GM12878 (cell line): ENCODE results near the gene ABHD17A. TPM values are rescaled to one million over a fixed set of nuclear protein-coding genes. Genes with fewer than 3 reads are reported as not detected.

ENCODE experiments used
- ATAC-seq: fragments of 200-7000 bp; cut with Tn5 transposase; 3 replicates; pipeline ENCODE4 v1.9.1; 2020; ENCODE audit warnings: mild to moderate bottlenecking, moderate library complexity
- BruUV-seq: library from RNA; stranded (reverse); fragments of 400-500 nt; replicated peaks from 2 replicates; lab custom pipeline; 2021; lab: Mats Ljungman, UMichigan
- CTCF ChIA-PET: fragments of 300-600 bp; sonication (Branson Sonifier 250); formaldehyde crosslinking; extraction: SDS; loops from one replicate; lab custom pipeline; 2021; ENCODE audit warnings: inconsistent platforms; lab: Yijun Ruan, JAX
- POLR2A ChIA-PET: fragments of 350-600 bp; formaldehyde crosslinking; extraction: SDS; loops from one replicate; lab custom pipeline; 2021; ENCODE audit warnings: inconsistent platforms; lab: Charles Lee
- RAD21 ChIA-PET: fragments of 300-600 bp; sonication (Branson Sonifier 250); formaldehyde crosslinking; loops from one replicate; lab custom pipeline; 2023; ENCODE audit warnings: antibody characterized with exemption; ENCODE audit not compliant: unreplicated experiment; lab: Charles Lee
- SMC1A ChIA-PET: fragments of 300-600 bp; sonication (Branson Sonifier 250); formaldehyde crosslinking; loops from one replicate; lab custom pipeline; 2023; ENCODE audit not compliant: unreplicated experiment, uncharacterized antibody; lab: Charles Lee
- DNase-seq: peaks from one replicate; pipeline ENCODE4 v3.0.0-alpha.2; 2011; ENCODE audit warnings: low read depth, low spot score
- FAIRE-seq: peaks from 3 replicates; lab custom pipeline; 2011; peaks lifted over from hg19 to GRCh38; lab: Jason Lieb, UNC
- H2AFZ ChIP-seq: 2 replicates; pipeline ENCODE4 v1.6.0; 2011; ENCODE audit warnings: low read depth, low read length, control low read depth; ENCODE audit not compliant: control insufficient read depth
- H3K27ac ChIP-seq: 2 replicates; pipeline ENCODE4 v1.5.1; 2011; ENCODE audit warnings: control low read depth; ENCODE audit not compliant: control insufficient read depth, insufficient read depth
- H3K27me3 ChIP-seq, 2 experiments: replicated peaks in 1 of 2; 2 replicates each; pipeline versions ENCODE4 v1.6.0 to v1.6.1; 2011; ENCODE audit warnings: low read length in 1 of 2; ENCODE audit not compliant: control insufficient read depth in 2 of 2, insufficient read depth in 2 of 2
- H3K36me3 ChIP-seq, 2 experiments: 2 replicates each; pipeline ENCODE4 v1.5.1; 2011; ENCODE audit warnings: low read length in 1 of 2; ENCODE audit not compliant: control insufficient read depth in 2 of 2, insufficient read depth in 2 of 2
- H3K4me1 ChIP-seq: 2 replicates; pipeline ENCODE4 v1.6.1; 2011; ENCODE audit warnings: mild to moderate bottlenecking, low read length, moderate library complexity, mixed read lengths; ENCODE audit not compliant: control insufficient read depth, insufficient read depth
- H3K4me2 ChIP-seq: 2 replicates; pipeline ENCODE4 v1.6.0; 2011; ENCODE audit warnings: control low read depth; ENCODE audit not compliant: control insufficient read depth, insufficient read depth
- H3K4me3 ChIP-seq: fragments of 200-600 bp; sonication (generic); 2 replicates; pipeline ENCODE4 v1.5.1; 2016
- H3K79me2 ChIP-seq: 2 replicates; pipeline ENCODE4 v1.6.0; 2011; ENCODE audit warnings: low read length; ENCODE audit not compliant: control insufficient read depth, insufficient read depth
- H3K9ac ChIP-seq: 2 replicates; pipeline ENCODE4 v1.8.0; 2011; ENCODE audit warnings: low read length, control low read depth, mixed read lengths; ENCODE audit not compliant: control insufficient read depth, insufficient read depth
- H3K9me3 ChIP-seq: replicated peaks from 3 replicates; pipeline ENCODE4 v1.5.1; 2011; ENCODE audit warnings: mild to moderate bottlenecking, low read length; ENCODE audit not compliant: control insufficient read depth, insufficient read depth
- H4K20me1 ChIP-seq: 2 replicates; pipeline ENCODE4 v1.6.0; 2011; ENCODE audit not compliant: control insufficient read depth, insufficient read depth
- ASH2L ChIP-seq: fragments of 300-600, 200-600 bp; sonication (generic); IDR thresholded peaks from 2 replicates; pipeline ENCODE4 v1.6.1; 2017; ENCODE audit warnings: low read depth, mild to moderate bottlenecking, borderline replicate concordance
- BACH1 ChIP-seq: fragments of 450-650 bp; IDR thresholded peaks from 2 replicates; pipeline ENCODE4 v1.6.1; 2017; ENCODE audit warnings: mild to moderate bottlenecking, borderline replicate concordance
- BHLHE40 ChIP-seq, 2 experiments: fragments of 450-650 bp in 1 of 2; IDR thresholded peaks; 2 replicates each; pipeline ENCODE4 v1.6.1; 2011 to 2017; ENCODE audit warnings: low read depth in 2 of 2, borderline replicate concordance in 1 of 2, improper control_type of control experiment in 1 of 2, low read length in 1 of 2, mild to moderate bottlenecking in 1 of 2
- CHD4 ChIP-seq: fragments of 200-600 bp; sonication (generic); IDR thresholded peaks from 2 replicates; pipeline ENCODE4 v1.6.1; 2016; ENCODE audit warnings: mild to moderate bottlenecking
- LARP7 ChIP-seq: fragments of 450-650 bp; IDR thresholded peaks from 2 replicates; pipeline ENCODE4 v1.6.1; 2017; ENCODE audit warnings: mild to moderate bottlenecking
- NRF1 ChIP-seq: conservative IDR thresholded peaks from 2 replicates; pipeline ENCODE4 v1.6.1; 2011; ENCODE audit warnings: mild to moderate bottlenecking, low read depth, low read length, improper control_type of control experiment
- RAD21 ChIP-seq: IDR thresholded peaks from 2 replicates; pipeline ENCODE4 v1.6.1; 2011; ENCODE audit warnings: mild to moderate bottlenecking, low read depth, low read length, moderate library complexity; ENCODE audit not compliant: insufficient read depth
- RUNX3 ChIP-seq: IDR thresholded peaks from 2 replicates; pipeline ENCODE4 v1.6.1; 2012; ENCODE audit warnings: low read length, inconsistent platforms
- SREBF2 ChIP-seq: IDR thresholded peaks from 2 replicates; pipeline ENCODE4 v1.6.1; 2012; ENCODE audit warnings: mild to moderate bottlenecking, low read length
- TCF12 ChIP-seq: IDR thresholded peaks from 2 replicates; pipeline ENCODE4 v1.6.1; 2011; ENCODE audit warnings: low read depth, mild to moderate bottlenecking, low read length
- YY1 ChIP-seq: IDR thresholded peaks from 2 replicates; pipeline ENCODE4 v1.6.1; 2011; ENCODE audit warnings: low read depth, mild to moderate bottlenecking, low read length
- ZNF207 ChIP-seq: fragments of 450-650 bp; IDR thresholded peaks from 2 replicates; pipeline ENCODE4 v1.6.1; 2014; ENCODE audit warnings: antibody characterized with exemption, mild to moderate bottlenecking, borderline replicate concordance
- WGBS: methylation state at CpG from one replicate; pipeline ENCODE4 v1.1.6; 2016; ENCODE audit warnings: low lambda C conversion rate; ENCODE audit not compliant: insufficient replicate concordance, insufficient coverage; ENCODE audit errors: missing lambda C conversion rate; 5-methylcytosine and 5-hydroxymethylcytosine counted together
- in situ Hi-C: fragments of 300-500 bp; cut with MboI; formaldehyde crosslinking; loops from 9 replicates; pipeline ENCODE4 v1.14.3; 2018; ENCODE audit warnings: mixed read lengths
- intact Hi-C: fragments of 100-400 bp; cut with micrococcal nuclease; formaldehyde crosslinking; loops from one replicate; pipeline ENCODE4 v1.14.2; 2022; ENCODE audit not compliant: unreplicated experiment
- polyA plus RNA-seq, 11 experiments: library from polyadenylated mRNA; depleted of rRNA in 4 of 11; unstranded in 6 of 11; stranded (reverse) in 5 of 11; fragments of >200 nt; fragmentation: Nextera tagmentation in 4 of 11; fragmentation: Illumina TruSeq in 1 of 11; extraction: Ambion mirVana in 4 of 11; extraction: Trizol in 1 of 11; gene quantifications; 1 replicate in 1 of 11; 2 replicates in 10 of 11; pipeline versions ENCODE4 v1.2.1 to v1.2.3, GENCODE V29; 2011 to 2016; ENCODE audit warnings: inconsistent platforms in 2 of 11, missing spikeins in 2 of 11, low read depth in 1 of 11
- total RNA-seq, 4 experiments: library from RNA; depleted of rRNA in 3 of 4; stranded (reverse); fragments of >200 nt in 3 of 4; fragmentation: Illumina TruSeq in 1 of 4; extraction: Trizol in 1 of 4; gene quantifications; 2 replicates each; pipeline versions ENCODE4 v1.2.1 to v1.2.3, GENCODE V29; 2013 to 2021
- TF ChIP-seq, protein P1 (sequence below), 3 experiments: IDR thresholded peaks in 2 of 3; conservative IDR thresholded peaks in 1 of 3; 2 replicates each; pipeline ENCODE4 v1.5.1; 2011; ENCODE audit warnings: low read depth in 3 of 3, low read length in 3 of 3, mild to moderate bottlenecking in 3 of 3, control low read depth in 2 of 3, moderate library complexity in 2 of 3, inconsistent platforms in 1 of 3, mixed read lengths in 1 of 3; ENCODE audit not compliant: control insufficient read depth in 2 of 3, insufficient read depth in 1 of 3; ENCODE audit errors: extremely low read depth in 1 of 3
- TF ChIP-seq, protein P2 (sequence below): fragments of 450-650 bp; IDR thresholded peaks from 2 replicates; pipeline ENCODE4 v1.6.1; 2016; ENCODE audit warnings: mild to moderate bottlenecking
- TF ChIP-seq, protein P3 (sequence below): fragments of 450-650 bp; formaldehyde crosslinking; IDR thresholded peaks from 2 replicates; pipeline ENCODE4 v1.4.0; 2022; ENCODE audit warnings: mild to moderate bottlenecking, moderate library complexity

ABHD17A gene
- total and polyA plus RNA-seq, 10 of the 15 experiments (the other 5 are each of a cell fraction or from before 2014, with no cell fraction given) = 0.13 to 126 (median 28.8) TPM; not detected in 1

DNA sequence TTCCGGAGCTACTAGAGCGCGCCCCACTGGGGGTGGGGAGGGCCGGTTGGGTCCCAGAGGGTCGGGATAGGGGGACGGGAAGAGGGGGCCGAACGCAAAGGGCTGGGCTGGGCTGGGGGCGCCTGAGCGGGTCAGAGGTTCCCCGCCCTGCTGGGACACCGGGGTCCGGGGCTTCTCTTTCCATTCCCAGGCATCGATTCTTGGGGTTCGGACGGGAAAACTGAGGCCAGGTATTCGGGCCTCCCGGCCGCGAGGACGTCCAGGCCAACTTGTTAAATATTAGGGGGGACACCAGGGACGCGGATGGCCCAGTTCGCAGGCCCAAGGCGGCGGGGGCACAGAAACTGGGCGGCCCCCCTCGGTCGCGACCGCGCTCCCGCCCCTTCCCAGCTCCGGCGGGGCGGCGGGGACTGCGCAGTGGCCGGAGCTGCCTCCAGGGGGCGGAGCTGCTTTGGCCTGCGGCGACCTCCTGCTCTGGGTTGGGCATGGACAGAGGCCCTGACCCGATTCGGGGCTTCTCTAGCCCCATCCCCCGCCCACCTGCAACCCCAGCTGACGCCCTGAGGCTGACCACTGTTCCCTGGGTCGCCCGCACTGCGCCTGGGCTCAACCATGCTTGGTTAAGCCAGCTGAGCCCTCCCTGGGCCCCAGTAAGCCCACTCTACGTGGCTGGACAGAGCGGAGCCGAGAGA is 20.7 kb downstream of the ABHD17A start:
- ChIA-PET POLR2A (interaction anchor here (0.6 to 2.0 kb wide), 10 partner anchors 10 to 406 kb away, joined by 3 to 11 read pairs (median 4); partner anchors contain the start of genes ABHD17A and MOB3A), RAD21 (interaction anchor here (0.6 to 1.5 kb wide), 15 partner anchors 8 to 287 kb away, joined by 3 to 16 read pairs (median 4); partner anchors contain the start of gene AP3D1), CTCF (interaction anchor here (0.7 to 1.6 kb wide), 14 partner anchors 11 to 219 kb away, joined by 3 to 19 read pairs (median 4); partner anchors contain the start of genes ABHD17A and REXO1), SMC1A (interaction anchor here (1.0 to 2.5 kb wide), 3 partner anchors 10 to 39 kb away, joined by 4 to 9 read pairs (median 6); no protein-coding TSS in a partner anchor)
- peak overlapping the region; percentile 96 for H3K9ac ChIP-seq
- H3K36me3 ChIP-seq = no peaks in the 10 kb centered on the region
- intact Hi-C loops (loop anchor here (1.0 to 2.0 kb wide), 2 partner anchors 41 to 64 kb away; partner anchors contain the start of genes ADAT3 and SCAMP4), in situ Hi-C loops (loop anchor here (25.0 kb wide), 1 partner anchor 1498 kb away; the partner anchor contains the start of gene NFIC)
- ATAC-seq = peak; percentile 84
- H3K4me3 ChIP-seq = peak overlapping the region; percentile 93
- BruUV-seq = TSS peak; percentile 95
- H3K4me2 ChIP-seq = peak overlapping the region; percentile 81
- H4K20me1 ChIP-seq = peaks cover 6% of the 10 kb centered on the region; the same call in 1 of the 2 replicates
- DNase-seq = no peak
- H3K27me3 ChIP-seq = no peaks in the 10 kb centered on the region
- H3K4me1 ChIP-seq = peaks cover 8% of the 10 kb centered on the region
- peak; percentile 88 for FAIRE-seq
- H3K79me2 ChIP-seq = peaks cover 38% of the 10 kb centered on the region
- no peaks in the 10 kb centered on the region for H3K9me3 ChIP-seq
- peak overlapping the region; percentile 95 for H3K27ac ChIP-seq
- 1% methylated on average over 40 of the region's 52 CpGs for WGBS
- peak overlapping the region; percentile 77; the same call in 1 of the 2 replicates for H2AFZ ChIP-seq
- TF ChIP-seq, protein P1, sequence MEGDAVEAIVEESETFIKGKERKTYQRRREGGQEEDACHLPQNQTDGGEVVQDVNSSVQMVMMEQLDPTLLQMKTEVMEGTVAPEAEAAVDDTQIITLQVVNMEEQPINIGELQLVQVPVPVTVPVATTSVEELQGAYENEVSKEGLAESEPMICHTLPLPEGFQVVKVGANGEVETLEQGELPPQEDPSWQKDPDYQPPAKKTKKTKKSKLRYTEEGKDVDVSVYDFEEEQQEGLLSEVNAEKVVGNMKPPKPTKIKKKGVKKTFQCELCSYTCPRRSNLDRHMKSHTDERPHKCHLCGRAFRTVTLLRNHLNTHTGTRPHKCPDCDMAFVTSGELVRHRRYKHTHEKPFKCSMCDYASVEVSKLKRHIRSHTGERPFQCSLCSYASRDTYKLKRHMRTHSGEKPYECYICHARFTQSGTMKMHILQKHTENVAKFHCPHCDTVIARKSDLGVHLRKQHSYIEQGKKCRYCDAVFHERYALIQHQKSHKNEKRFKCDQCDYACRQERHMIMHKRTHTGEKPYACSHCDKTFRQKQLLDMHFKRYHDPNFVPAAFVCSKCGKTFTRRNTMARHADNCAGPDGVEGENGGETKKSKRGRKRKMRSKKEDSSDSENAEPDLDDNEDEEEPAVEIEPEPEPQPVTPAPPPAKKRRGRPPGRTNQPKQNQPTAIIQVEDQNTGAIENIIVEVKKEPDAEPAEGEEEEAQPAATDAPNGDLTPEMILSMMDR (IDR thresholded peaks at IDR 0.05 in 2 of 3, conservative IDR thresholded peaks at IDR 0.05 in 1 of 3; ENCODE audit: control insufficient read depth in 2 of 3, extremely low read depth in 1 of 3, insufficient read depth in 1 of 3, low read depth in 3 of 3, low read length in 3 of 3) = peak; percentile 70 to 82 (median 77)
- TF ChIP-seq, protein P2, sequence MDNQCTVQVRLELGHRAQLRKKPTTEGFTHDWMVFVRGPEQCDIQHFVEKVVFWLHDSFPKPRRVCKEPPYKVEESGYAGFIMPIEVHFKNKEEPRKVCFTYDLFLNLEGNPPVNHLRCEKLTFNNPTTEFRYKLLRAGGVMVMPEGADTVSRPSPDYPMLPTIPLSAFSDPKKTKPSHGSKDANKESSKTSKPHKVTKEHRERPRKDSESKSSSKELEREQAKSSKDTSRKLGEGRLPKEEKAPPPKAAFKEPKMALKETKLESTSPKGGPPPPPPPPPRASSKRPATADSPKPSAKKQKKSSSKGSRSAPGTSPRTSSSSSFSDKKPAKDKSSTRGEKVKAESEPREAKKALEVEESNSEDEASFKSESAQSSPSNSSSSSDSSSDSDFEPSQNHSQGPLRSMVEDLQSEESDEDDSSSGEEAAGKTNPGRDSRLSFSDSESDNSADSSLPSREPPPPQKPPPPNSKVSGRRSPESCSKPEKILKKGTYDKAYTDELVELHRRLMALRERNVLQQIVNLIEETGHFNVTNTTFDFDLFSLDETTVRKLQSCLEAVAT = no peak
- TF ChIP-seq TCF12 (peak; percentile 55; the same call in 1 of the 2 replicates), BACH1 (peak; percentile 75), CHD4 (no peak), YY1 (peak; percentile 58), BHLHE40 (IDR thresholded peaks at IDR 0.05; ENCODE audit: borderline replicate concordance in 1 of 2, low read depth in 2 of 2, low read length in 1 of 2) (peak; percentile 30 to 32; a peak in 2 of 4 replicates), ZNF207 (peak; percentile 58; the same call in 1 of the 2 replicates), ASH2L (0 out of 2 replicates have a peak, but pooled peaks have one; percentile 1), NRF1 (0 out of 2 replicates have a peak, but pooled peaks have one; percentile 24), RAD21 (peak; percentile 68), SREBF2 (no peak), LARP7 (0 out of 2 replicates have a peak, but pooled peaks have one; percentile 33), RUNX3 (peak; percentile 35)
- TF ChIP-seq, protein P3, sequence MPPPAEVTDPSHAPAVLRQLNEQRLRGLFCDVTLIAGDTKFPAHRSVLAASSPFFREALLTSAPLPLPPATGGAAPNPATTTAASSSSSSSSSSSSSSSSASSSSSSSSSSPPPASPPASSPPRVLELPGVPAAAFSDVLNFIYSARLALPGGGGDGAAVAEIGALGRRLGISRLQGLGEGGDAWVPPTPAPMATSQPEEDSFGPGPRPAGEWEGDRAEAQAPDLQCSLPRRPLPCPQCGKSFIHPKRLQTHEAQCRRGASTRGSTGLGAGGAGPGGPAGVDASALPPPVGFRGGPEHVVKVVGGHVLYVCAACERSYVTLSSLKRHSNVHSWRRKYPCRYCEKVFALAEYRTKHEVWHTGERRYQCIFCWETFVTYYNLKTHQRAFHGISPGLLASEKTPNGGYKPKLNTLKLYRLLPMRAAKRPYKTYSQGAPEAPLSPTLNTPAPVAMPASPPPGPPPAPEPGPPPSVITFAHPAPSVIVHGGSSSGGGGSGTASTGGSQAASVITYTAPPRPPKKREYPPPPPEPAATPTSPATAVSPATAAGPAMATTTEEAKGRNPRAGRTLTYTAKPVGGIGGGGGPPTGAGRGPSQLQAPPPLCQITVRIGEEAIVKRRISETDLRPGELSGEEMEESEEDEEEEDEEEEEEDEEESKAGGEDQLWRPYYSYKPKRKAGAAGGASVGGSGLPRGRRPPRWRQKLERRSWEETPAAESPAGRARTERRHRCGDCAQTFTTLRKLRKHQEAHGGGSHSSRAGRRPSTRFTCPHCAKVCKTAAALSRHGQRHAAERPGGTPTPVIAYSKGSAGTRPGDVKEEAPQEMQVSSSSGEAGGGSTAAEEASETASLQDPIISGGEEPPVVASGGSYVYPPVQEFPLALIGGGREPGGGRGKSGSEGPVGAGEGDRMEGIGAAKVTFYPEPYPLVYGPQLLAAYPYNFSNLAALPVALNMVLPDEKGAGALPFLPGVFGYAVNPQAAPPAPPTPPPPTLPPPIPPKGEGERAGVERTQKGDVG (CRISPR knock-in tag) = no peak
